Fibroblast of lung (primary cell): ENCODE results near the gene SHANK3. TPM values are rescaled to one million over a fixed set of nuclear protein-coding genes. Genes with fewer than 3 reads are reported as not detected.

Experiments
- DNase-seq, 2 donors: peaks; one replicate each; pipeline versions ENCODE4 v3.0.0 to v3.0.0-alpha.2; 2010; ENCODE audit warnings: low read depth in 2 of 2
- H2AFZ ChIP-seq: 2 replicates; pipeline ENCODE4 v1.5.1; 2012; ENCODE audit warnings: low read length, control low read depth, inconsistent platforms
- H3K27ac ChIP-seq: 2 replicates; pipeline ENCODE4 v1.5.1; 2011; ENCODE audit warnings: low read length, control low read depth; ENCODE audit not compliant: insufficient read depth
- H3K27me3 ChIP-seq: 2 replicates; pipeline ENCODE4 v1.5.1; 2011; ENCODE audit warnings: mild to moderate bottlenecking, low read length; ENCODE audit not compliant: control insufficient read depth, insufficient read depth
- H3K36me3 ChIP-seq: 2 replicates; pipeline ENCODE4 v1.5.1; 2011; ENCODE audit warnings: low read length; ENCODE audit not compliant: control insufficient read depth, insufficient read depth
- H3K4me1 ChIP-seq: 2 replicates; pipeline ENCODE4 v1.5.1; 2011; ENCODE audit warnings: low read length; ENCODE audit not compliant: control insufficient read depth, insufficient read depth; ENCODE audit errors: extremely low read depth
- H3K4me2 ChIP-seq: 2 replicates; pipeline ENCODE4 v1.5.1; 2011; ENCODE audit warnings: low read length, control low read depth; ENCODE audit not compliant: insufficient read depth; ENCODE audit errors: extremely low read depth
- H3K4me3 ChIP-seq, 4 experiments: fragments of 200-600 bp in 1 of 4; sonication (generic) in 1 of 4; replicated peaks in 1 of 4; 2 replicates each; pipeline ENCODE4 v1.5.1; 2011 to 2016; ENCODE audit warnings: low read length in 4 of 4, low read depth in 3 of 4, mild to moderate bottlenecking in 3 of 4, control low read depth in 2 of 4, inconsistent platforms in 1 of 4, mixed read lengths in 1 of 4; ENCODE audit not compliant: insufficient read depth in 1 of 4; ENCODE audit errors: control extremely low read depth in 1 of 4
- H3K79me2 ChIP-seq: 2 replicates; pipeline ENCODE4 v1.5.1; 2012; ENCODE audit warnings: mild to moderate bottlenecking, low read length, inconsistent platforms; ENCODE audit not compliant: control insufficient read depth, insufficient read depth
- H3K9ac ChIP-seq: 2 replicates; pipeline ENCODE4 v1.5.1; 2011; ENCODE audit warnings: mild to moderate bottlenecking, low read length, control low read depth; ENCODE audit not compliant: insufficient read depth
- H3K9me3 ChIP-seq: 2 replicates; pipeline ENCODE4 v1.5.1; 2012; ENCODE audit warnings: low read depth, low read length; ENCODE audit not compliant: control insufficient read depth, insufficient read depth
- H4K20me1 ChIP-seq: 2 replicates; pipeline ENCODE4 v1.5.1; 2011; ENCODE audit warnings: low read length; ENCODE audit not compliant: control insufficient read depth, insufficient read depth; ENCODE audit errors: extremely low read depth
- EZH2 ChIP-seq: IDR thresholded peaks from 2 replicates; pipeline ENCODE4 v1.5.1; 2012; ENCODE audit warnings: low read length, control low read depth, mild to moderate bottlenecking; ENCODE audit errors: missing control alignments
- polyA plus RNA-seq, 2 donors: library from polyadenylated mRNA; depleted of rRNA in 1 of 2; stranded (reverse) in 1 of 2; unstranded in 1 of 2; fragments of >200 nt; gene quantifications; 2 replicates each; pipeline ENCODE4 v1.2.1, GENCODE V29; 2011 to 2012; ENCODE audit warnings: missing spikeins in 1 of 2
- total RNA-seq: library from RNA; depleted of rRNA; stranded (reverse); fragments of >200 nt; gene quantifications from 2 replicates; pipeline ENCODE4 v1.2.1, GENCODE V29; 2014
- TF ChIP-seq, protein P1 (sequence below), 2 donors: IDR thresholded peaks in 1 of 2; conservative IDR thresholded peaks in 1 of 2; 1 replicate in 1 of 2; 2 replicates in 1 of 2; pipeline ENCODE4 v1.5.1; 2011 to 2012; ENCODE audit warnings: low read length in 2 of 2, control low read depth in 1 of 2, inconsistent platforms in 1 of 2, low read depth in 1 of 2, mild to moderate bottlenecking in 1 of 2

Gene SHANK3
- total and polyA plus RNA-seq, 2 donors (not counting 1 experiment from before 2014, with no cell fraction given): 0.17 to 0.33 TPM

DNA sequence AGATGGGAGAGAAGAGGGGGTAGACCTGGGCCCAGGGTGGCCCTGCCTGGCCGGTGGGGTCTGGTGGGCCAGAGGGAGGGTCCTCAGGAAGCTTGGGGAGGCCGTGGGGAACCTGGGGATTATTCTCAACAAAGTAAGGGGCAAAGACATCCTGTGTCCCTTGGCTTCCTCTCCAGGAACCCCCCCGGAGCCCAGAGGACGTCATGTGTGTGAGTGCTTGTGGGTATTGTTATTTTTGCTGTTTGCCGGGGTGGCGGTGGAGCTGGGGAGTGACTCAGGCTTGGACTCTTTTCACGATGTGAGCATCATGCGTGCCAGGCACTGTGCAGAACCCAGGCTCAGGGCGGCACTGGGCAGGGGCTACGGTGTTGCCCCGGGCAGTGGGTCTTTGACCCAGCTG lies 982 bp upstream of the SHANK3 start:
- H3K27me3 ChIP-seq: peaks cover 28% of the 10 kb centered on the region
- no peak overlapping the region for H2AFZ ChIP-seq
- TF ChIP-seq EZH2: no peak
- TF ChIP-seq, protein P1, sequence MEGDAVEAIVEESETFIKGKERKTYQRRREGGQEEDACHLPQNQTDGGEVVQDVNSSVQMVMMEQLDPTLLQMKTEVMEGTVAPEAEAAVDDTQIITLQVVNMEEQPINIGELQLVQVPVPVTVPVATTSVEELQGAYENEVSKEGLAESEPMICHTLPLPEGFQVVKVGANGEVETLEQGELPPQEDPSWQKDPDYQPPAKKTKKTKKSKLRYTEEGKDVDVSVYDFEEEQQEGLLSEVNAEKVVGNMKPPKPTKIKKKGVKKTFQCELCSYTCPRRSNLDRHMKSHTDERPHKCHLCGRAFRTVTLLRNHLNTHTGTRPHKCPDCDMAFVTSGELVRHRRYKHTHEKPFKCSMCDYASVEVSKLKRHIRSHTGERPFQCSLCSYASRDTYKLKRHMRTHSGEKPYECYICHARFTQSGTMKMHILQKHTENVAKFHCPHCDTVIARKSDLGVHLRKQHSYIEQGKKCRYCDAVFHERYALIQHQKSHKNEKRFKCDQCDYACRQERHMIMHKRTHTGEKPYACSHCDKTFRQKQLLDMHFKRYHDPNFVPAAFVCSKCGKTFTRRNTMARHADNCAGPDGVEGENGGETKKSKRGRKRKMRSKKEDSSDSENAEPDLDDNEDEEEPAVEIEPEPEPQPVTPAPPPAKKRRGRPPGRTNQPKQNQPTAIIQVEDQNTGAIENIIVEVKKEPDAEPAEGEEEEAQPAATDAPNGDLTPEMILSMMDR (conservative IDR thresholded peaks at IDR 0.05 in 1 of 2, IDR thresholded peaks at IDR 0.05 in 1 of 2; ENCODE audit: low read depth in 1 of 2, low read length in 2 of 2): no peak
- H3K4me3 ChIP-seq: no peak overlapping the region
- peak in 1 of 2 donors; percentile 9 for DNase-seq
- H4K20me1 ChIP-seq: no peaks in the 10 kb centered on the region
- H3K27ac ChIP-seq: no peak overlapping the region
- no peaks in the 10 kb centered on the region for H3K9me3 ChIP-seq
- H3K79me2 ChIP-seq: no peaks in the 10 kb centered on the region
- H3K9ac ChIP-seq: no peak overlapping the region
- H3K4me2 ChIP-seq: no peak overlapping the region
- no peaks in the 10 kb centered on the region for H3K4me1 ChIP-seq
- no peaks in the 10 kb centered on the region for H3K36me3 ChIP-seq

DNA sequence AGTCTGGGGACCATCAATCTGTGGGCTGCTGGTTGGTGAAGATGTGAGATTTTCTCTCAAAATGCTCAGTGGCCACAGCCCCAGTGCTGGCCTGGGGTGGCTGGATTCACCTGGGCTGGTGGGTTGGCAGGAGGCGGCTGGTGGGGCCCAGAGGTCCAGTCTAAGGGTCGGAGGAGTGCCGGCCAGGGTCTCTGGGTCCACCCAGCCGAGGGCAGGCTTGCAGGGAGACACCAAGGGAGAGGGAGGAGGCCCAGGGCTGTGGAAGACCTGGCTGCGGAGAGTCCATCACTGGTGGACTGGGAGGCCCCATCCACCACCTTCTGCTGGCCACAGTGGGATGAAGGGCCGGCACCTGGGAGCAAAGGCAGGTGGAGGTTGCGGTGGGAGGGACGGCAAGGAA lies 582 bp upstream of the SHANK3 start:
- no peak overlapping the region for H3K4me2 ChIP-seq
- no peak overlapping the region for H2AFZ ChIP-seq
- H3K4me1 ChIP-seq: no peaks in the 10 kb centered on the region
- H3K79me2 ChIP-seq: no peaks in the 10 kb centered on the region
- H3K36me3 ChIP-seq: no peaks in the 10 kb centered on the region
- H3K27ac ChIP-seq: no peak overlapping the region
- no peak overlapping the region for H3K4me3 ChIP-seq
- no peak for DNase-seq
- no peaks in the 10 kb centered on the region for H4K20me1 ChIP-seq
- H3K9ac ChIP-seq: no peak overlapping the region
- H3K9me3 ChIP-seq: no peaks in the 10 kb centered on the region
- TF ChIP-seq, protein P1 (conservative IDR thresholded peaks at IDR 0.05 in 1 of 2, IDR thresholded peaks at IDR 0.05 in 1 of 2; ENCODE audit: low read depth in 1 of 2, low read length in 2 of 2): no peak
- TF ChIP-seq EZH2: no peak
- H3K27me3 ChIP-seq: peaks cover 28% of the 10 kb centered on the region

DNA sequence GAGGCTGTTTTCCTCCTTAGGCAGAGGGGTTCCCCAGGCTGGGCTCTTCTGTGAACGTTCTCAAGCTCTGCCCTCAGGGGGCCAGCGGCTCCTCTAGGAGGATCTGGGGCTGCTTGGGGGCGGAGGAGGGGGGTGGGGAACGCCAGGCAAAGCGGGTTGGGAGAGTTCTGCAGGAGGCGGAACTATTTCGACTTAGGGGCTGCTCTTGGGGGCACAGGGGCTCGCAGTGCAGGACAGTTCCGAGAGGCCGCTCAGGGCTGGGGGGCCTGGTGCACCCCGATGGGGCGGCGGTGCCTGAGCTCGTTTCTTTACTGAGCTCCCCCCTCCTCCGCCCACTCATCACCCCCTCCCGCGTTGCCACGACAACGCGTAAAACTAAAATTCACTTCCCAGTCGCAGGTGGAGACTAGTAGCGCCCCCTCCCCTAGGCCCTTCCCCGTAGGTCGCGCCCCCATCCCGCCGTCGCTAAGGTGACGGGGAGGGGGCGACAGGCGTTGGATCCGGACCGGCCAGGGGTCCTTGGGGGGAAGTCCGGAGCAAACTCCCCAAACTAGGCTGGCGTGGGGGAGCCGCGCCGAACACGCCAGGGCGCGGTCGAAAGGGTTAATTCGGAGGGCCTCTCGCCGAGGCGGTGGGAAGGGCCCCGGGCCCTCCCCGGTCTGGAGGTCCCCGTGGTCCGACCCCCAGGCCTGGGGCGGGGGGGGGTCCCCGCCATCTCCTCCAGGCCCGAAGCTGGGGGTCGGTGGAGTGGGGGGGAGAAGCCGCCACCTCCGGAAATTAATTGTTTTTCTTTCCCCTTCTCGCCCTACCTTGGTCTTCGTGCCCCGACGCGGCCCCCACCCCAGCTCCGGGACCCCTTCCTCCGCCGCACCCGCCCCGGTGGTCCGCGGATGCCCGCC lies 857 bp downstream of the SHANK3 start:
- Histone ChIP-seq H4K20me1 (no peaks in the 10 kb centered on the region), H3K9me3 (no peaks in the 10 kb centered on the region), H3K9ac (no peak overlapping the region), H3K27ac (no peak overlapping the region), H3K36me3 (no peaks in the 10 kb centered on the region), H3K4me2 (no peak overlapping the region), H3K4me3 (no peak overlapping the region), H3K4me1 (no peaks in the 10 kb centered on the region), H2AFZ (no peak overlapping the region), H3K79me2 (no peaks in the 10 kb centered on the region), H3K27me3 (peaks cover 28% of the 10 kb centered on the region)
- TF ChIP-seq EZH2: peak; percentile 77
- TF ChIP-seq, protein P1 (conservative IDR thresholded peaks at IDR 0.05 in 1 of 2, IDR thresholded peaks at IDR 0.05 in 1 of 2; ENCODE audit: low read depth in 1 of 2, low read length in 2 of 2): no peak
- no peak for DNase-seq
